ENCODE results near the gene SMARCAL1.

- TF ChIP-seq POLR2AphosphoS5 (IDR thresholded peaks at IDR 0.05; ENCODE audit: low read depth) = peak; percentile 75
- TF ChIP-seq CTCF (conservative IDR thresholded peaks at IDR 0.05; ENCODE audit: low read depth in 2 of 2) = no peak
- TF ChIP-seq CREB1 (CRISPR knock-in tag; IDR thresholded peaks at IDR 0.05; ENCODE audit: low read depth) = peak; percentile 92
- no peak for TF ChIP-seq EZH2 (IDR thresholded peaks at IDR 0.05; ENCODE audit: low read depth, unreplicated experiment)
- TF ChIP-seq REST (IDR thresholded peaks at IDR 0.05; ENCODE audit: unreplicated experiment) = no peak
- TF ChIP-seq EZH2phosphoT487 (IDR thresholded peaks at IDR 0.05; ENCODE audit: unreplicated experiment) = no peak
Measured at GRCh38 chr2:216412022-216412999, at the start of gene SMARCAL1.

Measured in GM23338 (cell line).